GM12878 (cell line): ENCODE measurements around the gene PCNX1. TPM values are rescaled to one million over a fixed set of nuclear protein-coding genes. Genes with fewer than 3 reads are reported as not detected.

Experiments used
- ATAC-seq: fragments of 200-7000 bp; cut with Tn5 transposase; 3 replicates; pipeline ENCODE4 v1.9.1; 2020; ENCODE audit warnings: mild to moderate bottlenecking, moderate library complexity
- BruUV-seq: library from RNA; stranded (reverse); fragments of 400-500 nt; replicated peaks from 2 replicates; lab custom pipeline; 2021; lab: Mats Ljungman, UMichigan
- CTCF ChIA-PET: fragments of 300-600 bp; sonication (Branson Sonifier 250); formaldehyde crosslinking; extraction: SDS; loops from one replicate; lab custom pipeline; 2021; ENCODE audit warnings: inconsistent platforms; lab: Yijun Ruan, JAX
- POLR2A ChIA-PET: fragments of 350-600 bp; formaldehyde crosslinking; extraction: SDS; loops from one replicate; lab custom pipeline; 2021; ENCODE audit warnings: inconsistent platforms; lab: Charles Lee
- RAD21 ChIA-PET: fragments of 300-600 bp; sonication (Branson Sonifier 250); formaldehyde crosslinking; loops from one replicate; lab custom pipeline; 2023; ENCODE audit warnings: antibody characterized with exemption; ENCODE audit not compliant: unreplicated experiment; lab: Charles Lee
- SMC1A ChIA-PET: fragments of 300-600 bp; sonication (Branson Sonifier 250); formaldehyde crosslinking; loops from one replicate; lab custom pipeline; 2023; ENCODE audit not compliant: unreplicated experiment, uncharacterized antibody; lab: Charles Lee
- DNase-seq: peaks from one replicate; pipeline ENCODE4 v3.0.0-alpha.2; 2011; ENCODE audit warnings: low read depth, low spot score
- FAIRE-seq: peaks from 3 replicates; lab custom pipeline; 2011; peaks lifted over from hg19 to GRCh38; lab: Jason Lieb, UNC
- H2AFZ ChIP-seq: 2 replicates; pipeline ENCODE4 v1.6.0; 2011; ENCODE audit warnings: low read depth, low read length, control low read depth; ENCODE audit not compliant: control insufficient read depth
- H3K27ac ChIP-seq: 2 replicates; pipeline ENCODE4 v1.5.1; 2011; ENCODE audit warnings: control low read depth; ENCODE audit not compliant: control insufficient read depth, insufficient read depth
- H3K27me3 ChIP-seq, 2 experiments: replicated peaks in 1 of 2; 2 replicates each; pipeline versions ENCODE4 v1.6.0 to v1.6.1; 2011; ENCODE audit warnings: low read length in 1 of 2; ENCODE audit not compliant: control insufficient read depth in 2 of 2, insufficient read depth in 2 of 2
- H3K36me3 ChIP-seq, 2 experiments: 2 replicates each; pipeline ENCODE4 v1.5.1; 2011; ENCODE audit warnings: low read length in 1 of 2; ENCODE audit not compliant: control insufficient read depth in 2 of 2, insufficient read depth in 2 of 2
- H3K4me1 ChIP-seq: 2 replicates; pipeline ENCODE4 v1.6.1; 2011; ENCODE audit warnings: mild to moderate bottlenecking, low read length, moderate library complexity, mixed read lengths; ENCODE audit not compliant: control insufficient read depth, insufficient read depth
- H3K4me2 ChIP-seq: 2 replicates; pipeline ENCODE4 v1.6.0; 2011; ENCODE audit warnings: control low read depth; ENCODE audit not compliant: control insufficient read depth, insufficient read depth
- H3K4me3 ChIP-seq: fragments of 200-600 bp; sonication (generic); 2 replicates; pipeline ENCODE4 v1.5.1; 2016
- H3K79me2 ChIP-seq: 2 replicates; pipeline ENCODE4 v1.6.0; 2011; ENCODE audit warnings: low read length; ENCODE audit not compliant: control insufficient read depth, insufficient read depth
- H3K9ac ChIP-seq: 2 replicates; pipeline ENCODE4 v1.8.0; 2011; ENCODE audit warnings: low read length, control low read depth, mixed read lengths; ENCODE audit not compliant: control insufficient read depth, insufficient read depth
- H3K9me3 ChIP-seq: replicated peaks from 3 replicates; pipeline ENCODE4 v1.5.1; 2011; ENCODE audit warnings: mild to moderate bottlenecking, low read length; ENCODE audit not compliant: control insufficient read depth, insufficient read depth
- H4K20me1 ChIP-seq: 2 replicates; pipeline ENCODE4 v1.6.0; 2011; ENCODE audit not compliant: control insufficient read depth, insufficient read depth
- NFIC ChIP-seq: IDR thresholded peaks from 2 replicates; pipeline ENCODE4 v1.6.1; 2012; ENCODE audit warnings: low read depth, mild to moderate bottlenecking, inconsistent platforms, low read length, moderate library complexity
- POLR2A ChIP-seq: IDR thresholded peaks from 2 replicates; pipeline ENCODE4 v1.6.1; 2011; ENCODE audit warnings: low read depth, mild to moderate bottlenecking, low read length
- WGBS: methylation state at CpG from one replicate; pipeline ENCODE4 v1.1.6; 2016; ENCODE audit warnings: low lambda C conversion rate; ENCODE audit not compliant: insufficient replicate concordance, insufficient coverage; ENCODE audit errors: missing lambda C conversion rate; 5-methylcytosine and 5-hydroxymethylcytosine counted together
- in situ Hi-C: fragments of 300-500 bp; cut with MboI; formaldehyde crosslinking; loops from 9 replicates; pipeline ENCODE4 v1.14.3; 2018; ENCODE audit warnings: mixed read lengths
- intact Hi-C: fragments of 100-400 bp; cut with micrococcal nuclease; formaldehyde crosslinking; loops from one replicate; pipeline ENCODE4 v1.14.2; 2022; ENCODE audit not compliant: unreplicated experiment
- polyA plus RNA-seq, 11 experiments: library from polyadenylated mRNA; depleted of rRNA in 4 of 11; unstranded in 6 of 11; stranded (reverse) in 5 of 11; fragments of >200 nt; fragmentation: Nextera tagmentation in 4 of 11; fragmentation: Illumina TruSeq in 1 of 11; extraction: Ambion mirVana in 4 of 11; extraction: Trizol in 1 of 11; gene quantifications; 1 replicate in 1 of 11; 2 replicates in 10 of 11; pipeline versions ENCODE4 v1.2.1 to v1.2.3, GENCODE V29; 2011 to 2016; ENCODE audit warnings: inconsistent platforms in 2 of 11, missing spikeins in 2 of 11, low read depth in 1 of 11
- total RNA-seq, 4 experiments: library from RNA; depleted of rRNA in 3 of 4; stranded (reverse); fragments of >200 nt in 3 of 4; fragmentation: Illumina TruSeq in 1 of 4; extraction: Trizol in 1 of 4; gene quantifications; 2 replicates each; pipeline versions ENCODE4 v1.2.1 to v1.2.3, GENCODE V29; 2013 to 2021
- TF ChIP-seq, protein P1 (sequence below): fragments of 450-650 bp; IDR thresholded peaks from 2 replicates; pipeline ENCODE4 v1.6.1; 2017; ENCODE audit warnings: mild to moderate bottlenecking
- TF ChIP-seq, protein P2 (sequence below): fragments of 450-650 bp; IDR thresholded peaks from 2 replicates; pipeline ENCODE4 v1.6.1; 2017; ENCODE audit warnings: borderline replicate concordance

Gene PCNX1
- total and polyA plus RNA-seq, 10 of the 15 experiments (the other 5 are each of a cell fraction or from before 2014, with no cell fraction given): 4.6 to 53.9 (median 20.5) TPM

GRCh38 chr14:71121711-71122110, 214.5 kb downstream of the PCNX1 start:
- ATAC-seq (no peak; the same call in 2 of the 3 replicates), FAIRE-seq (no peak), DNase-seq (no peak)
- H3K4me3 ChIP-seq: no peak overlapping the region
- in situ Hi-C loops: no loop called here
- no peak overlapping the region for H3K4me2 ChIP-seq
- no peak overlapping the region for H3K9ac ChIP-seq
- POLR2A ChIA-PET: no interaction called here
- 90% methylated on average over 5 of the region's 5 CpGs for WGBS
- no peaks in the 10 kb centered on the region for H3K79me2 ChIP-seq
- TF ChIP-seq NFIC (no peak), POLR2A (no peak)
- TF ChIP-seq, protein P1, sequence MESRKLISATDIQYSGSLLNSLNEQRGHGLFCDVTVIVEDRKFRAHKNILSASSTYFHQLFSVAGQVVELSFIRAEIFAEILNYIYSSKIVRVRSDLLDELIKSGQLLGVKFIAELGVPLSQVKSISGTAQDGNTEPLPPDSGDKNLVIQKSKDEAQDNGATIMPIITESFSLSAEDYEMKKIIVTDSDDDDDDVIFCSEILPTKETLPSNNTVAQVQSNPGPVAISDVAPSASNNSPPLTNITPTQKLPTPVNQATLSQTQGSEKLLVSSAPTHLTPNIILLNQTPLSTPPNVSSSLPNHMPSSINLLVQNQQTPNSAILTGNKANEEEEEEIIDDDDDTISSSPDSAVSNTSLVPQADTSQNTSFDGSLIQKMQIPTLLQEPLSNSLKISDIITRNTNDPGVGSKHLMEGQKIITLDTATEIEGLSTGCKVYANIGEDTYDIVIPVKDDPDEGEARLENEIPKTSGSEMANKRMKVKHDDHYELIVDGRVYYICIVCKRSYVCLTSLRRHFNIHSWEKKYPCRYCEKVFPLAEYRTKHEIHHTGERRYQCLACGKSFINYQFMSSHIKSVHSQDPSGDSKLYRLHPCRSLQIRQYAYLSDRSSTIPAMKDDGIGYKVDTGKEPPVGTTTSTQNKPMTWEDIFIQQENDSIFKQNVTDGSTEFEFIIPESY: no peak
- TF ChIP-seq, protein P2, sequence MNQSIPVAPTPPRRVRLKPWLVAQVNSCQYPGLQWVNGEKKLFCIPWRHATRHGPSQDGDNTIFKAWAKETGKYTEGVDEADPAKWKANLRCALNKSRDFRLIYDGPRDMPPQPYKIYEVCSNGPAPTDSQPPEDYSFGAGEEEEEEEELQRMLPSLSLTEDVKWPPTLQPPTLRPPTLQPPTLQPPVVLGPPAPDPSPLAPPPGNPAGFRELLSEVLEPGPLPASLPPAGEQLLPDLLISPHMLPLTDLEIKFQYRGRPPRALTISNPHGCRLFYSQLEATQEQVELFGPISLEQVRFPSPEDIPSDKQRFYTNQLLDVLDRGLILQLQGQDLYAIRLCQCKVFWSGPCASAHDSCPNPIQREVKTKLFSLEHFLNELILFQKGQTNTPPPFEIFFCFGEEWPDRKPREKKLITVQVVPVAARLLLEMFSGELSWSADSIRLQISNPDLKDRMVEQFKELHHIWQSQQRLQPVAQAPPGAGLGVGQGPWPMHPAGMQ: no peak
- no peaks in the 10 kb centered on the region for H4K20me1 ChIP-seq
- CTCF ChIA-PET: no interaction called here
- no peaks in the 10 kb centered on the region for H3K36me3 ChIP-seq
- peaks cover 2% of the 10 kb centered on the region for H3K4me1 ChIP-seq
- H2AFZ ChIP-seq: no peak overlapping the region
- RAD21 ChIA-PET: no interaction called here
- no peaks in the 10 kb centered on the region for H3K9me3 ChIP-seq
- no peaks in the 10 kb centered on the region for H3K27me3 ChIP-seq
- intact Hi-C loops: no loop called here
- no TSS peak for BruUV-seq
- H3K27ac ChIP-seq: no peak overlapping the region
- SMC1A ChIA-PET: no interaction called here
